ENCODE results near the gene PPM1F. TPM values are rescaled to one million over a fixed set of nuclear protein-coding genes. Genes with fewer than 3 reads are reported as not detected.
A peak's percentile ranks its signal among the peaks of the same experiment; 100 is the strongest.

The PPM1F gene
- total and polyA plus RNA-seq, 10 of the 15 experiments (the other 5 are each of a cell fraction or from before 2014, with no cell fraction given), result 0.55 to 26.3 (median 9.7) TPM

- ATAC-seq (no peak), DNase-seq (ENCODE audit: low read depth, low spot score) (no peak), FAIRE-seq (no peak)
- no peak overlapping the region for H3K27ac ChIP-seq (ENCODE audit: control insufficient read depth, insufficient read depth)
- ChIA-PET CTCF (interaction anchor here (0.6 to 3.2 kb wide), 13 partner anchors 11 to 985 kb away, joined by 3 to 47 read pairs (median 4); partner anchors contain the start of gene TOP3B), RAD21 (ENCODE audit: unreplicated experiment) (interaction anchor here (1.7 to 1.8 kb wide), 2 partner anchors 139 to 984 kb away, joined by 5 to 9 read pairs; no protein-coding TSS in a partner anchor), POLR2A (no interaction called here), SMC1A (ENCODE audit: uncharacterized antibody, unreplicated experiment) (interaction anchor here (0.7 to 2.2 kb wide), 3 partner anchors 60 to 967 kb away, joined by 3 to 6 read pairs (median 3); no protein-coding TSS in a partner anchor)
- WGBS (ENCODE audit: insufficient coverage, insufficient replicate concordance, low lambda C conversion rate, missing lambda C conversion rate), result 93% methylated on average over 18 of the region's 18 CpGs
- no peak overlapping the region for H2AFZ ChIP-seq (ENCODE audit: control insufficient read depth, low read depth, low read length)
- no peaks in the 10 kb centered on the region for H4K20me1 ChIP-seq (ENCODE audit: control insufficient read depth, insufficient read depth)
- no peak for TF ChIP-seq BCL11A (IDR thresholded peaks at IDR 0.05; ENCODE audit: low read depth, low read length)
- TF ChIP-seq POLR2A (IDR thresholded peaks at IDR 0.05; ENCODE audit: low read depth, low read length), result 0 out of 2 replicates have a peak, but pooled peaks have one; percentile 6
- no peak for TF ChIP-seq NRF1 (conservative IDR thresholded peaks at IDR 0.05; ENCODE audit: low read depth, low read length)
- no peak for TF ChIP-seq GATAD2B (conservative IDR thresholded peaks at IDR 0.05; ENCODE audit: low read depth)
- no peak for TF ChIP-seq RB1 (IDR thresholded peaks at IDR 0.05; ENCODE audit: borderline replicate concordance)
- no peak for TF ChIP-seq JUNB (IDR thresholded peaks at IDR 0.05)
- no peak for TF ChIP-seq BCL3 (IDR thresholded peaks at IDR 0.05; ENCODE audit: borderline replicate concordance, insufficient read depth, low read depth, low read length, poor library complexity, severe bottlenecking)
- no peak overlapping the region for H3K4me3 ChIP-seq
- H3K9ac ChIP-seq (ENCODE audit: control insufficient read depth, insufficient read depth, low read length), result no peak overlapping the region
- H3K4me1 ChIP-seq (ENCODE audit: control insufficient read depth, insufficient read depth, low read length), result no peaks in the 10 kb centered on the region; the same call in 1 of the 2 replicates
- BruUV-seq (replicated peaks), result no TSS peak
- intact Hi-C loops (cut with micrococcal nuclease; ENCODE audit: unreplicated experiment), result loop anchor here (5.0 kb wide), 1 partner anchor 986 kb away; no protein-coding TSS in a partner anchor
- peaks cover 25 to 29% of the 10 kb centered on the region in 2 experiments for H3K36me3 ChIP-seq (ENCODE audit: control insufficient read depth in 2 of 2, insufficient read depth in 2 of 2, low read length in 1 of 2)
- no peak overlapping the region for H3K4me2 ChIP-seq (ENCODE audit: control insufficient read depth, insufficient read depth)
- no peaks in the 10 kb centered on the region for H3K79me2 ChIP-seq (ENCODE audit: control insufficient read depth, insufficient read depth, low read length)
- in situ Hi-C loops (cut with MboI), result no loop called here
- no peaks in the 10 kb centered on the region for H3K9me3 ChIP-seq (replicated peaks; ENCODE audit: control insufficient read depth, insufficient read depth, low read length)
- H3K27me3 ChIP-seq (replicated peaks in 1 of 2; ENCODE audit: control insufficient read depth in 2 of 2, insufficient read depth in 2 of 2, low read length in 1 of 2), result no peaks in the 10 kb centered on the region
Measured at GRCh38 chr22:21970800-21971617, 18.4 kb upstream of the PPM1F start.

Measured in GM12878 (cell line).